Left forelimb (tissue), 1 donor: ENCODE data around the gene C3orf18.

Source experiments
- DNase-seq: peaks from one replicate; pipeline ENCODE4 v3.0.0-alpha.2; 2018; ENCODE audit warnings: low spot score

C3orf18 gene

DNA sequence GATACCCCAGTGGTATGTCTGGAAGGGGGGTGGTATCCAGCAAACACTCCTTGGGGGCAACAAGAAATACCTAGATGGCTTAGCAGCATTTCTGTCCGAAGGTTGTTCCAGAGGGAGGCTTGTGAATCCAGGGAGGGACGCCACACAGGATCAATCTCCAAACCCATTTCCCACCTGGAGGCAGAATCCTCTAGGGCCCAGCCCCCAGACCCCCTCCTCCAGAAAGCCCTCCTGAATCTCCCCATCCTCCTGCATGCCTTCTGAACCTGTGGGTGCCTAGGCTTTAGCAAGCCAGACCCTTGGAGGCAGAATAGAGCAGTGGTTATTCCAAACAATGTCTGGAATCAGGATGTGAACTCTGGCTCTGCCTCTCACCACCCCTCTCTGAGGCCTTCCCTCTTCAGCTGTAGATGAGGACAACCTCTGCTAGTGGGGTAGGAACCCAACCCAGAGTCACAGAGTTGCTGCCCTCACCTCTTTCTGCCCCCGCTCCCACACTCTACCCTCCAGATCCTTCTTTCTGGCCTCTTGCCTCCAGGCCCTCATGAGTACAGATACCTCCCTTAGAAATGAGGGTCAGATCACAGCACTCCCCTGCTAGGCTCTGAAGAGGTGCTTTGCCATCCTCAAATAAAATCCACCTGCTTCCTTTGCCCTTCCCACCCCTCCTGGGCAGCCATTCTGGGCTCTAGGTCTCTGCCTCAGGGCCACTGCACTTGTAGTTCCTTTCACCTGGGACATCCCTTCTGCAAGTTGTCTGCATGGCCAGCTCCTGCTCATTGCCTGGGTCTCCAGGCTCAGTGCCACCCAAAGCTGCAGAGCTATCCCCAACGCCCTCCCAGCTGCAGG, 35.9 kb upstream of the C3orf18 start:
- no peak for DNase-seq

DNA sequence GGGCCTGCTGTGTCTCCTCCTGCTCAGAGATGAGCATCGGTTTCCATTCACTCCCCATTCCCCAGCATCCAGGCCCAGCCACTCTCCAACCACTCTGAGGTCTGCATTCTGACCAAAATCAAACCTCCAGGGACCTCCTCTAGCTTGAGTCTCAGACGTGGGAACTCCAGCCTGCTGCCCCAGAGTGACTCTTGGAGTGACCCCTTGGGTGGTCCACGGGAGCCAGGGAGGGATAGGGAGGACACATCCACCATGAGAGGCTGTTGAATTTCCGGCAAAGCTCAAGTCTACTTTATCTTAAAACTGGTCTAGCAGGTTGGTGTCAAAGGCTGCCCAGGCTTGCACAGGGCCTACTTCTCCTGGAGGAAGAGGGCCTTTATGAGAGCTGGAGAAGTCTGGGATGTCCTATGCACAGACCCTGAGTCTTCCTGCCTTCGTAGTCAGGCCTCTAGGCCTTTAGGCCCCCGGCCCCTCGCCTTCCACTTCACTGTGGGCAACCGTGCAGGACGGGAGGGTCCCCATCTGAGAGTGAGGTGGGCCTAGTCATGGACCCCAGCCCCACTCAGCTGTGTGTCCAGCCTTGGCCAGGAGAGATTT, 35.1 kb upstream of the C3orf18 start:
- no peak for DNase-seq

DNA sequence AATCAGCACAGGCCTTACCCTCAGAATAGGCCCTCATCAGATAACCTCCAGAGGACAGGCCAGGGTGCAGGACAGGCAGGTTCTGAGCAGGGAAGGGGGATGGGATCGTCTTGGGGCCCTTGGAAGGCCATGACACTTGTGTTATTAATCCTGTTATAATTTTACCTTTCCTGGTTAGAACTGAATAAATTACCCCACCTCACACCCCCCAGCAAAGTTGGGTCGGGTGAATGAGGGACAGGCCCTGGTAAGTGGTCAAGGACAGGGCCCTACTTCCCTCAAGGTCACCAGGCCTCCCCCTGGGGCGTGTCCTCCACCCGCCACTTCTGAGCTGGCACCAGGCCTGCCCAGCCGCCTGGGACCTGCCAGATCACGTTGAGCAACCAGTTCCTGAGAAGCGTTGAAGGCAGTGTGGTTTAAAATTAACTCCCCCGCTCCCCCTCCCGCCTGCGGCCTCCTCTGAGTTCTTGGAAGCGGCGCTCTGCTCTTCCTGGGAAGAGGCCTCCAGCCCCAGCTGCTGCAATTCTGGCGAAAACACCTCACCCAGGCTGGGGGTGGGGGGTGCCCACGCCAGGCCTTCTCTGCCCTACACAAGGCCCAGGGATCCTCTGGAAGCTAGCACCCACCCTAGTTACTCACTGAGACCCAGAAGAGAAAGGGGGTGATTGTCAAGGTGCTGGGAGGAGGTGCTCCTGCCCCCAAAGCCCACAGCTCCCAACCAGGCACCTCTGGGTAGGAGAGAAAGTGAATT, 33.5 kb upstream of the C3orf18 start:
- DNase-seq, result peak; percentile 94

DNA sequence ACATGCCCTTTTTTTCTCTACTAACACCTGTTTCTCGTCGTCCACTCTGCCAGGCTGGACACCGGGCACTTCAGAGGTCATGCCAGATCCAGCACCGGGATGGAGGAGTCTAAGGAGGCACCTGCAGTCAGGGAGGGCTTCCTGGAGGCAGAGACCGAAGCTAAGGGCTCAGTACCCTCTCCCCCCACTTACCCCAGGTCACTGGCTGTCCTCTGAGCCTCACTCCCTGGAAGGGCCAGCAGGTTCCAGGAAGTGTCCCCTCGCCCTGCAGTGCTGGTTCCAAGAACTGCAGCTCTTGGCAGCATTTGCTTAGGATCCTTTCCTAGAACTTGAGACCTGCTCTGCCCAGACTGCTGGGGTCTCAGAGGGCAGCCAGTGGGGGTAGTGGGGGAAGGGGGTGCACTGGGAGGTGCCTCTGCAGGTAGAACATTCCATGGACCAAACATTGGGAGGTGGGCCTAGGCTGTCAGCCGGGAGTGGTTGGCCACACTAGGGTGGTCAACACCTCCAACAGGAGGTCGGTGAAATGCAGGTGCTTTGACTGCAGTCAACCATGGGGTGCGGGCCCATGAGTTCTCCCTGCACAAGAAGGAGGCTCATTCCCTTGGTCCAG, 32.7 kb upstream of the C3orf18 start:
- DNase-seq, result no peak

DNA sequence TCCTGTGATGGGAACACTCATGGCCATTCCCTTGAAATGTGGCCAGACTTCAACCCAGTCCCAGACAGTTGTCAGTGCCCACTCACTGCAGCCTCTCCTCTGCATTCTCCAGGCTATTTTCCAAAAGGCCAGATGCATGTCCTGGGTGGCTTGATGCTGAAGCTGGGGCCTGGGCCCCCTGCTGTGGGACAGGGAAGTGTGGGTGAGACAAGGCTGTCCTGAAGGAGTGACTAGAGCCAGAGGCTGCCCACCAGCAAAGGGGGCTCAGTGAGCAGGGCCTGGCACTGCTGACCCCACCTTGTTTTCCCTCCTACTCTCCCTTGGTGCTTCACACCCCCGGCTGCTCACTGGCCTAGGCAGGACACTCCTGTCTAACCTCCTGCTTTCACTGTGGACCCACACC, 32.2 kb upstream of the C3orf18 start:
- DNase-seq, result no peak

DNA sequence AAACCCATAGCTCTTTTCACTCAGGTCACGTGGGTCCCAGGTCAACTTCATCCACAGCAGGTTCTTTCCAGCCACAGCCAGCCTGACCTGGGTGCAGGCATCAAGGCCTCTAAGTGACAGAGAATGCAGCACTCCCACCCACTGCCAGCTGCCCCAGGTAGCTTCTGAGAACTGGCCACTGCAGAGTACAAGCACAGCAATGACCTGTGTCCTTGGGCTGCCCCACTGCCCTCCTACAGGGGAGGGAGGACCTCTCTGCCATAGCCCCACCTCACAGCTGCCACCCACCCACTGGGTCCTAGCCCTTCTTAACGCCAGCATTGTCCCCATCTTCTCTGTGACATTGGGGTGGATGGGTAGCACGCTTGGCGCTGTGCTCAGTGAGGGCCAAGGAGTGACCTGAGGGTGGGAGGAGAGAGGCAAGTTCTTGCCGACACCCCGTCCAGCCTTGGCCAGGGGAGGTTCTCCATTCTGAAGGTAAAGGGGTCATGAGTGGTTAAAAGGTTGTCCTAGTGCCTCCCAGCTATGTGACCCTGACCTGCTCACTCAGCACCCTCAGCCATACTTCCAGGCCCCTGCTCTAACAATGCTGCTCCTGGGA, 31.7 kb upstream of the C3orf18 start:
- DNase-seq, result no peak

DNA sequence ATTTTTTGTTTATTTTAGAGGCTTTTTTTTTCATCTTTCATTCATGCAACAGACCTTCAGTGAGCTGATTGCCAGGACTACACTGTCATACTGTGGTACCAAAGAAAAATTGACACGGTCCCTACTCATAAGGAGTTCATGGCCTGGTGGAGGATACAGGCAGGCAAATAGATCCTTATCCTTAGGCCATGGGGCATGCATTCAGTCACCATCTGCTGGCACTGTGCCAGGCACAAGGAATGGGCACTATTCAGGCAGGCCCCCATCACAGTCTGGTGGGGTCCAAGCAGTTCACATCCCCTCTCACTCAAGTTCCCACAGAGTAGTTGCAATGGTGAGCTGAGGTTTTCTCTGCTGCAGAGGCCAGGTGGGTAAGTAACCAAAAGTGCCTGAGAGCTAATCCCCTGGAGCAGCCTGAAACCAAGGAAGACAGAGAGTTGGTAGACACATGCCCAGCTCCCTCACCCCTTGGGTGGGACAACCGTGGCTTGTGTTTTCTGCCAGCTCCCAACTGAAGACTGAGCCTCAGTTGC, 26.8 kb upstream of the C3orf18 start:
- DNase-seq, result no peak

DNA sequence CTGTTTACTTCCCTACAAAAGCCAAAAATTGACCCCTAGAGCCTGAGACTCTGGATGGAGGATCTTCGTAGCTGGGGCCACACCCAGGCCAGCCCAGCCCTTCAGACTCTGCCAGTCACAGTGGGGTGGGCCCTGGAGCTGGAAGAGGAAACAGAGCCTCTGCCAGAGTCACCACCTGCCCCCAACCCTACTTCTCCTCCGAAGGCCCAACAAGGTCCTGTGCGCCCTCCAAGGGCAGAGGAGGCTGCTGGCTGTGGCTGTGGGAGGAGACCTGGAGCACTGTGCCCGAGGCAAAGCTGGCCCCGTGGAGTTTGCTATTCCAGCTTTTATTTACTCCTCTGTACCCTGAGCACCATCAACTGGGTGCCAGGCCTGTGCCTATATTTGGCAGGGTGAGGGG, 25.0 kb upstream of the C3orf18 start:
- DNase-seq, result no peak

DNA sequence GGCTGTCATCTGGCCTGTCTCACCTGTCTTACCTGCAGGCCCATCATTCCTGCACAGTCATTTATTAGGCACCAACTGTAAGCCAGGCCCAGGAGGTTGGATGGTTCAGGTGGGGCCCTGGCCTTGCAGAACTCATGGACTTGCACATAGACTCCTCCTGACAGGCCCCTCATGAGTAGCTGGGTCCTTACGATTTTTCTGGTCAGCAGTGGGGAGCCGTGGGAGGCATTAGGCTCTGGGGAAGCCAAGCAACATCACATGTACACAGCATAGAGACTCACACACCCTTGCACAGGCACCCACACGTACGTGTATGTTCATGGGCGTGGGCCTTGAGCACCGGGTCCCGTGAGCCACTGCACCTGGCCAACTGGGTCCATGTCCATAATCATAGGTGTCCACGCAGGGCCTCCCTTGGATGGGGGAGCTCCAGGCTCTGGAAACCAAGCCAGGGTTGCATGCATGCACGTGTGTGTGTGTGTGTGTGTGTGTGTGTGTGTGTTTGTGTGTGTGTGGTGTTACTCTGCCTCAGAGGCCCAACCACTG, 23.7 kb upstream of the C3orf18 start:
- no peak for DNase-seq

DNA sequence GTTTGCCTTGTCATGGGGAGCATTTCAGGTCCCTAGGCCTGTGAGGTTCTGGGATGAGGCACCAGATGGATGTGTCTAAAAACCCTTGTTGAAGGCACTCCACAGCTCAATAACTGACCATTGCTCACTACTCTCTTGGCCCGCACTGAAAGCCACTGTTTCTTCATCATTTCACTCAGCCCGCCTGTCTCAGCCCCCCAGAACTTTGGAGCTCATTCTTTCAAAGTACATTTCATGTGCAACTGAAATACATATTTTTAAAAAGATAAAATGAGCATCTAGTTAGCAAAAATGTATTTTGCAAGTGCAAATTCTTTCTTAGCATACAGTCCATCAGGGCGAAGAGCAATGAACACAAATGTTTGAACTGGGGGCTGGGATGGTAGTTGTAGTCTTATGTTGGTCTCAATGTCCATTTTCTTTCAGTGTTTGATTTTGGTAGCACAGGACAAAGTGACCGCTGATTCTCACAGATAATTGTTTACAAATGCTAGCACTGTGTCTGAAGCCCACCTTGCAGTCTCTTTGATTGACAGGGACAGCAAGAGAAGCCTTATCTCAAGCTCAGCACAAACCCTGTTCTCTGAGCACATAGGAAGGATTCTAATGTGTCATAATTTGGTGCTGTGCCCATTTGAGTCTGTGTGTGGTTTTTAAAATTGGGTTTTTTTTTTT, 21.3 kb upstream of the C3orf18 start:
- no peak for DNase-seq

DNA sequence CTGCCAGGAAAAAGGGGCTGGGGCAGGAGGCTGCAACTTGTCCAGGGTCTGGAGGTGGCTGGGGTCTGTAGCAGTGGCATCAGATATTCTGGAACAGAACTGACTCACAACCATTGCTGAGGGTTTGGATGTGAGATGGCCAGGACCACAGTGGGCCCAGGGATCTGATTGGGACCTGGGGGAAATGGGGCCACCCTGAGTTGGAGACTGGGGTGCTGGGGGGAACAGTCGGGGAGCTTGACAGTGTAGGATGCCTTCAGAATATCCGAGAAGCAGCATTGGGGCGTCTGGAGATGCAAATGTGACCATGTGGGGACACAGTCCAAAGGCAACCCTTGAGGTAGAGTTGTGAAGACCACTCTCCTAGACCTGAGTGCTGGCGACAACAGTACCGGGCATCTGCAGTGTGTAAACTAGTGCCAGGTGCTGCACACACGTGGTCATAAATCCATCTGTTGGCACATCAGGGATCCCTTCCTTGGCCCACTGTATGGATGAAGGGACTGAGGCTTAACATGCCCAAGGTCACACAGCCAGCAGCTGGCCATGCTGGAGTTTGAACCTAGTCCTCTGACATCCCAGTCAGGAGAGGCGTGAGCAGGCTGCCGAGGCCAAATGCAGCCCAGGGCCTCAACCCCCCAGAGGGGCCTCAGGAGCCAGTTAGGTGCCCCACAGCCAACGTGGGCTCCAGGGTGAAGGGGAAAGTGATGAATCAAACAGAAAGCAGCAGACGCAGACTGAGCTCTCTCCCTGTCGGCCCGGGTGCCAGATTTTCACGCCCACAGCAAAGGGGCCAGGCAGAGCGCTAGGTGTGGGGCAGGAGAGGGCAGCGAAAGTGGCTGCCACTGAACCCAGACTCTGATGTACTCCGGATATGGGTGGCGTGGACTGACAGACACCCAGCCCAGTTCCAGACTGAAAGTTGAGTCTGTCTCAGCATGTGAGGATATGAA, 20.5 kb upstream of the C3orf18 start:
- DNase-seq, result no peak

DNA sequence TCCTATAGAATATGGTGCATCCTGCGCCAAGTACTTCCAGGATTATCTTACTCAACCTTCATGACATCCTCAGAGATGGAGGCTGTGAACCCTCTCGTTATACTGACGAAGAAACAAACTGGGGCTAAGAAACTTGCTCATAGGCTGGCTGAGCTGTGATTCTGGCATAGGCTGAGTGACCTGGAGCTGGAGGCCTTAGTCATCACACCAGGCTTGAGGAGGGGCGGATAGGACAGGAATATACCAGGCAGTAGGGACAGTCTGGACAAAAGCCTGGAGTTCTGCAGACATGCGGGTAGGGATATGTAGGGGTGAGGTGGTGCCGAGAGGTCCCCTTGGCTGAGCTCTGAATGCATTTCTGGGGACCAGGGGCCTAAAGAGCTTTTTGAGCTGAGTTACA, 19.8 kb upstream of the C3orf18 start:
- no peak for DNase-seq

DNA sequence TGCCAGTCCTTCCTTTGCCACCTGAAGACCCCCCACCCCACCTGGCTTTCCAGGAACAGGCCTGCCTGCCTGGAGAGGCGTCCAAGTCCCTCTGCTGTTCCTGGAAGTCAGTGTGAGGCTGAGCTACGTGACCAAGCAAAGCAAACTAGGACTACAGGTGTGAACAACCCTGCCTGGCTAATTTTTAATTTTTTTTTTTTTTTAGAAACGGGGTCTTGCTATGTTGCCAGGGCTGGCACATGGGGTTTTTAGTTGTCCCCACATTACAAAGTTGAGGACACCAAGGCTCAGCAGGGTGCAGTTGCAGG, 19.2 kb upstream of the C3orf18 start:
- DNase-seq, result no peak

DNA sequence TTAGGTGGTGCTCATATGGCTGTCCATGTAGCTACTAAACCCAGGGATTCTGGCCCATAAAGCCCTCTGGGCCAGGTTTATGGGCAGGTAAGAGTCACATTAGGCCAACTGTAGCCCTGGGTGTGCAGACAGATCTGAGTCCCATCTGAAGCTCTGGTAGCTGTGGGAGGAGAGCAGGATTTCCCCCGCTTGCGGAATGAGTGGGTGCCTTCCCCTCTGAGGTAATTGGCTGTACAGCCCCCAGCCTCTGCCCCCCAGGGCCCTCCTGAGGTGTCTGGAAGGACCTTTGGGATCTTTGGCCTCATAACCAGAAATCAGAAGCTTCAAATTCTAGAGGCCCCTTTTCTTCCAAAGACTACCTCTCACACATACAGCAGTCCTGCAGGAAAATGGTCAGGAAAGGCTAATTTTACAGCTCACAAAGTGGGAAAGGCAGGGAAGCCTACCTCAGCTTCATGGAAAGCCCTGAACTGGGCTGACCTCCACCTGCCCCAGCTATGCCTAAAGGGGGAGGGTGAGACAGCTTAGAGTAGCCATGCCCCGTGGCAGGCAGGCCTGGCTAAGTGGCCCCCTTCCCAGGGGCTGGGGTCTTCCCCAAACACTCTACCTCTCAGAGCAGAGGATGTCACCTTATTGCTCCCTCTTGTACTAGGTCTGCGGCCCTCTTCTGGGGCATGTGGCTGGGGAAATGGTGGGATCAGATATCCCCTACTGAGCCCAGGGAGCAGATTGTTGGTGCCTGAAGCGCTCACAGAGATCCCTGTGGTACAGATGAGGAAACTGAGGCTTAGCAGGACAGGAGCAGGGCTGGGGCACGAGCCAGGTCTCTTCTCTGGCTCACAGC, 18.6 kb upstream of the C3orf18 start:
- no peak for DNase-seq

DNA sequence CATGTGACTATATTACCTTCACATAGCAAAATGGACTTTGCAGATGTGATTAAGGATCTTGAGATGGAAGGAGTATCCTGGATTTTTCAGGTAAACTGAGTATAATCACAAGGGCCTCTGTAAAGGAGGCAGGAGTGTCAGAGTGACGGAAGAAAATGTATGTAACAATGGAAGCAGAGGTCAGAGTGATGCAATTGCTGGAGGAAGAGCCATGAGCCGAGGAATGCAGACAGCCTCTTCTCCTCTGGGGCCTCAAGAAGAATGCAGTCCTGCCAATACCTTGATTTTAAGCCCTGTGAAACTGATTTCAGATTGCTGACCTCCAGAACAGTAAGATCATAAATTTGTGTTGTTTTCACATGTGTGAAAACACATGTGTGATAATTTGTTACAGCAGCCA, 16.8 kb upstream of the C3orf18 start:
- no peak for DNase-seq

DNA sequence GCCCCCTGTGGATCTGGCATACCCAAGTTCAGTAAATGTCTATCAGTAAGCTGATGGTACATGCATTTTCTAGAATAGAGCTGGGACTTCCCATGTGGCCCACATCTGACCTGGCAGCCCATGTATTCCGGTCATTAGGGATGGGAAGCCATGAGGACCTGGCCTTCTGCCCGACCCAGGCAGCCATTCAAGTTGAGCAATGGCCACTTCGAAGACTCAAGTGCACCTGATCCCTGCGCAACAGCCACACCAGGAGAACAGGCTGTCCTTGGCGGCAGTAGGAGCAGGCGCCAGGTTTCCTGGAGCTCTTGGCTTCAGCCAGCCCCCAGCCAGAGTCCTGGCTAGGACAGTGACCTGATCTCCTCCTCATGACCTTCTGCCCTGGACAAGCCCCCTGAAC, 16.4 kb upstream of the C3orf18 start:
- DNase-seq, result no peak

DNA sequence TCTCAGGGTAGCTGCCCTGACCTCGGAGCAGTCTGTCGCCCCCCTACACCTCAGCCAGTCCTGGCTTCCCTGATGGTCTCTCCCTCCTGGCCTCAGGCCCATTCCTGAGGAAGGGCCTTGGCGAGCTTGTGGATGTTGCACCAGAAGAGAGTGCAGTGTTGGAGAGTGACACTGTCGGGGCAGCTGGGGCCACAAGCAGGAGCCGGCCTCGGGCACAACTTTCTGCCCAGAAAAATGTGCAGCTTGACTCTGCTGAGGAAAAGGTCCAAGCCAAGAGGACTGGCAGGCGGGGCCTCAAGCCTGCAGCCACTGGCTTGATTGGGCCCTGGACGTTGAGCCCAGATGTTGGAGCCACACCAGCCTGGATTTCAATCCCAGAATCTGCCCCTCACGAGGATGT, 14.5 kb upstream of the C3orf18 start:
- no peak for DNase-seq

DNA sequence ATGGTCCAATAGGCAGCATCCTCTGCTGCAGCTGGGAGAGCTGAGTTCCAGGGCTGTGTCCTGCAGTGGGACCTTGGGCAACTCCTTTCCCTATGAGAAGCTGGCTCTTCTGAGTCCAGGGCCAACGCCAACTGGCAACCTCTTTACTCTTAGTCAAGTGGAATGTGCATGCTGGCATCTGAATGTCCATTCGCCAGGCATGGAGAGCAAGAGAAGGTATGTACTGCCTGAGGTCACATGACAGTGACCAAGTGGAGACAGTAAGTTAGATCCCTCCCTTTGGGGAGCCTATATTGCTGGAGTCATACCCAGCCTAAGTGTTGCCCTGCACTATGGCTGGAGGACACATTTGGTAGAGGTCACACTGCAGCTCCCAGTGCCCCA, 13.9 kb upstream of the C3orf18 start:
- DNase-seq, result no peak
